Right atrium auricular region (tissue), 2 donors: ENCODE measurements around the gene RXFP1. TPM values are rescaled to one million over a fixed set of nuclear protein-coding genes. Genes with fewer than 3 reads are reported as not detected.

Experiments used
- DNase-seq: peaks from one replicate; pipeline ENCODE4 v3.0.0-alpha.2; 2019; ENCODE audit warnings: low spot score
- H3K27ac ChIP-seq, 2 donors: fragments of 200-600 bp; sonication (generic); 1 replicate in 1 of 2; 2 replicates in 1 of 2; pipeline ENCODE4 v1.5.1; 2016 to 2019
- H3K27me3 ChIP-seq, 2 donors: fragments of 200-600 bp; sonication (generic); one replicate each; pipeline versions ENCODE4 v1.5.1 to v1.6.0; 2017 to 2019
- H3K36me3 ChIP-seq: fragments of 200-600 bp; sonication (generic); one replicate; pipeline ENCODE4 v1.5.1; 2016
- H3K4me1 ChIP-seq, 2 donors: fragments of 200-600 bp; sonication (generic); one replicate each; pipeline versions ENCODE4 v1.5.1 to v1.6.0; 2017 to 2019
- H3K4me3 ChIP-seq, 2 donors: fragments of 200-600 bp; sonication (generic); 1 replicate in 1 of 2; 2 replicates in 1 of 2; pipeline ENCODE4 v1.5.1; 2017 to 2019; ENCODE audit warnings: mild to moderate bottlenecking in 1 of 2, moderate library complexity in 1 of 2
- H3K9me3 ChIP-seq, 2 donors: fragments of 200-600 bp; sonication (generic); one replicate each; pipeline ENCODE4 v1.5.1; 2019
- total RNA-seq, 2 donors: library from RNA; depleted of rRNA; stranded (reverse); fragments of >200 nt; gene quantifications; one replicate each; pipeline ENCODE4 v1.1.0, GENCODE V29; 2016
- TF ChIP-seq, protein P1 (sequence below), 2 donors: fragments of 200-600 bp; sonication (generic); IDR thresholded peaks; one replicate each; pipeline ENCODE4 v1.5.1; 2019; ENCODE audit warnings: antibody characterized with exemption in 2 of 2

Gene RXFP1
- total RNA-seq, 2 donors from 2014 or later, result not detected

DNA sequence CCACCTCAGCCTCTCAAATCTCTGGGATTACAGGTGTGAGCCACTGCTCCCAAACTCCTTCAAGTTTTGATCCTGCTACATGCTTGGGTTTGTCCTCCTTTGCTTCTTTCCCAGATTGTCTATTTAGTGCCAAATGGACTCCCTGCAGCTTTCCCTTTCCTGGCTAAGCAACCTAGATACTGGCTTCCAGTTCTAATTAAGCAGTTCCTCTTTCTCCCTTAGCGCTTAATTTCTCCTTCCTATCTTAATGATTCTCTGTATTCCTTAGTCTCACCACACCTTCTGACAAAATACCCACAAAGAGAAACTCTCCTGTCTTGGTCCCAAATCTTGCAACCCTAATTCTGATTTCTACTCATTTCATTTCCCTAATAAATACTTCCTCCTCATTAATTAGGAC is 7.8 kb downstream of the RXFP1 start:
- Histone ChIP-seq H3K27ac (no peak overlapping the region), H3K4me1 (no peaks in the 10 kb centered on the region), H3K36me3 (no peaks in the 10 kb centered on the region), H3K27me3 (no peaks in the 10 kb centered on the region), H3K9me3 (no peaks in the 10 kb centered on the region), H3K4me3 (no peak overlapping the region)
- TF ChIP-seq, protein P1, sequence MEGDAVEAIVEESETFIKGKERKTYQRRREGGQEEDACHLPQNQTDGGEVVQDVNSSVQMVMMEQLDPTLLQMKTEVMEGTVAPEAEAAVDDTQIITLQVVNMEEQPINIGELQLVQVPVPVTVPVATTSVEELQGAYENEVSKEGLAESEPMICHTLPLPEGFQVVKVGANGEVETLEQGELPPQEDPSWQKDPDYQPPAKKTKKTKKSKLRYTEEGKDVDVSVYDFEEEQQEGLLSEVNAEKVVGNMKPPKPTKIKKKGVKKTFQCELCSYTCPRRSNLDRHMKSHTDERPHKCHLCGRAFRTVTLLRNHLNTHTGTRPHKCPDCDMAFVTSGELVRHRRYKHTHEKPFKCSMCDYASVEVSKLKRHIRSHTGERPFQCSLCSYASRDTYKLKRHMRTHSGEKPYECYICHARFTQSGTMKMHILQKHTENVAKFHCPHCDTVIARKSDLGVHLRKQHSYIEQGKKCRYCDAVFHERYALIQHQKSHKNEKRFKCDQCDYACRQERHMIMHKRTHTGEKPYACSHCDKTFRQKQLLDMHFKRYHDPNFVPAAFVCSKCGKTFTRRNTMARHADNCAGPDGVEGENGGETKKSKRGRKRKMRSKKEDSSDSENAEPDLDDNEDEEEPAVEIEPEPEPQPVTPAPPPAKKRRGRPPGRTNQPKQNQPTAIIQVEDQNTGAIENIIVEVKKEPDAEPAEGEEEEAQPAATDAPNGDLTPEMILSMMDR (IDR thresholded peaks at IDR 0.05), result no peak
- no peak for DNase-seq

- H3K9me3 ChIP-seq, result no peaks in the 10 kb centered on the region
- no peaks in the 10 kb centered on the region for H3K27me3 ChIP-seq
- DNase-seq, result no peak
- TF ChIP-seq, protein P1 (IDR thresholded peaks at IDR 0.05), result no peak
- no peaks in the 10 kb centered on the region for H3K36me3 ChIP-seq
- H3K4me3 ChIP-seq, result no peak overlapping the region
- no peaks in the 10 kb centered on the region for H3K4me1 ChIP-seq
- H3K27ac ChIP-seq, result no peak overlapping the region
Observed at GRCh38 chr4:158530381-158530780, 8.7 kb downstream of the RXFP1 start.

DNA sequence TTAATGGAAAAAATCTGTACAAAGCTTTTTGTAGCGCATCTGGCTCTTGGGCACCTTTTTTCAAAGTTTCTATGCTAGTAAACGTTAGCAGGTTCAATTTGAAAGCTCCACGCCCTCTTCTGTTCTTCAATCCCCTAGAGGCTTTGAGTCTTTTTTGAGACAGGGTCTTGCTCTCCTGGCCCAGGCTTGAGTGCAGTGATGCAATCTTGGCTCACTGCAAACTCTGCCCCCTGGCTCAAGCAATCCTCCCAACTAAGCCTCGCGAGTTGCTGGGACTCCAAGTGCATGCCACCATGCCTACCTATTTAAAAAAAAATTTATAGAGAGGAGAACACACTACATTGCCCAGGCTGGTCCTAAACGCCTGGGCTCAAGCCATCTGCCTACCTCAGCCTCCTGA is 9.2 kb downstream of the RXFP1 start:
- TF ChIP-seq, protein P1 (IDR thresholded peaks at IDR 0.05), result no peak
- no peaks in the 10 kb centered on the region for H3K27me3 ChIP-seq
- no peaks in the 10 kb centered on the region for H3K4me1 ChIP-seq
- H3K36me3 ChIP-seq, result no peaks in the 10 kb centered on the region
- no peaks in the 10 kb centered on the region for H3K9me3 ChIP-seq
- no peak overlapping the region for H3K27ac ChIP-seq
- DNase-seq, result no peak
- no peak overlapping the region for H3K4me3 ChIP-seq

GRCh38 chr4:158532556-158533231 is 11.0 kb downstream of the RXFP1 start:
- no peak for DNase-seq
- no peaks in the 10 kb centered on the region for H3K9me3 ChIP-seq
- H3K27ac ChIP-seq, result no peak overlapping the region
- TF ChIP-seq, protein P1 (IDR thresholded peaks at IDR 0.05), result no peak
- H3K36me3 ChIP-seq, result no peaks in the 10 kb centered on the region
- H3K27me3 ChIP-seq, result no peaks in the 10 kb centered on the region
- no peaks in the 10 kb centered on the region for H3K4me1 ChIP-seq
- H3K4me3 ChIP-seq, result no peak overlapping the region

DNA sequence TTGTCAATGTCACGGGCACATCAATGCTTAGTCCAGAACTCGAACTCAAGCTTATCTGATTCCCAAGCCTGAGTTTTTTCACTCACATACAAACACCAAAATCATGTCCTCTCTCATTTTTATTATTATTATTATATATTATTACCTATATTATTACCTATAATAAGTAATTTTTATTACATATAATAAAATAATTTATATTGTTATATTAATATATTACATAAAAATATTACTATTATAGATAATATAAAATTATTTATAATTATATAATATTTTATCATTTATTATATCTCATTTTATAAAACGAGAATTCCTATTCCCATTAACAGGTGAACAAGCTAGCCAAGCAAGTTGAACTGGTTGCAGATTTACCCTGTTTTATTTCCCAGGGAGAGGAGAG is 13.0 kb downstream of the RXFP1 start:
- Histone ChIP-seq H3K4me3 (no peak overlapping the region), H3K4me1 (no peaks in the 10 kb centered on the region), H3K36me3 (no peaks in the 10 kb centered on the region), H3K27me3 (no peaks in the 10 kb centered on the region), H3K27ac (no peak overlapping the region), H3K9me3 (no peaks in the 10 kb centered on the region)
- no peak for DNase-seq
- TF ChIP-seq, protein P1 (IDR thresholded peaks at IDR 0.05), result no peak

- Histone ChIP-seq H3K36me3 (no peaks in the 10 kb centered on the region), H3K9me3 (no peaks in the 10 kb centered on the region), H3K4me3 (no peak overlapping the region), H3K27ac (no peak overlapping the region), H3K4me1 (no peaks in the 10 kb centered on the region), H3K27me3 (no peaks in the 10 kb centered on the region)
- no peak for DNase-seq
- TF ChIP-seq, protein P1 (IDR thresholded peaks at IDR 0.05), result no peak
Observed at GRCh38 chr4:158535130-158535614, 13.5 kb downstream of the RXFP1 start.
